CD4-positive, alpha-beta T cell treated with Interleukin-17A for 4 hours (primary cell): ENCODE results near the gene NDUFA7.
"Not testable (repeated sequence)": the region's sequence is repeated elsewhere in the genome, so short reads cannot be mapped to it uniquely, and the experiment has no call there.

Source experiments
- DNase-seq: peaks from one replicate; pipeline ENCODE4 v3.0.0-alpha.2; 2020; ENCODE audit warnings: mixed read lengths

NDUFA7 gene

GRCh38 chr19:8341504-8341903 is 20.3 kb upstream of the NDUFA7 start:
- not testable (repeated sequence) for DNase-seq

DNA sequence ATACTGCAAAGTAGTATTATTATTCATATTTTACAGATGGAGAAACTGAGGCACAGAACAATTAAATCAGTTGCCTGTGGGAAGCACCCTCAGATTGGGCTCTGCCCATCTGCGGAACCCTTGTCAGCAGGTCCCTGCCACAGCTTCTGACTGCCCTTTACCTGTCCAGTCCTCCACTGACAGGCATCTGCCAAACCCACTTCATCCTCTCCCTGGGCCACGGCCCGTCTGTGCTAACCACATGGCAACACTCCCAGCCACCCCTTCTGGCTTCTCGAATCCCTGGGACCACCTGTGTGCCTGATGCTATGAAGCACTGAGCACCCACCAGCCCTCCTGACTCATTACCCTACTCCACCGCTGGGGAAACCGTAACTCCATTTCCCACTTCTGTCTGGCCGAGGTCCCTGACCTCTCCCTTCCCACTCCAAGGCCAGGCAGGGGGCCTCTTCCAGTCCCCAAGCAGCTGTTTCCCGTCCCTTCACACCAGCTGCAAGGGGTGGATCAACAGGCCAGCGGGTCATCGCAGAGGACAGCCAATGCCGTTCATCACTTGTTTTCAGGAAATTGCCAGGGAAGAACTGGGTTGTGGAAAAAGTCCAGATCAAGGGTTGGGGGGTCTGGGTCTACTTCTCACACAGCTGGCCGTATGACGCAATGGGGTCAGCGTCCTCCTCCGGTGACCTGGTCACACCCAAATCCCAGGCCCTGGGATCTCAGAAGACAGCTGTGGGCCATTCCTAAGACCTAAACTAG is 19.3 kb upstream of the NDUFA7 start:
- DNase-seq, result no peak

DNA sequence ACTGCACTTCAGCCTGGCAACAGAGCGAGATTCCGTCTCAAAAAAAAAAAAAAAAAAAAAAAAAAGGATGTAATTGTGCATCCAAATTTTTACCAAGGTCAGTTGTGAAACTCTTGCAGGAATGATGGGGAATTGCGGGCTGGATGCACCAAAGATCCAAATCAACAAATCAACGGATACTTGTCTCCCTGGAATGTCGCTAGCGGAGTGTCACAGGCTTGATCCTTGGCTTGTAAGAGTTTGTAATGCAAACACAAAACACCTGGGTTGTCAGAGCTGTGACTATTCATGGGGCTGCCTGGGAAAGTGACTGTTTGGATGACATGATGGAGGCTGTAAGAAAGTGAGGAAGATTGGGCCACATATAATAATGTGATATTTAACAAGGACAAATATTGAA is 17.7 kb upstream of the NDUFA7 start:
- DNase-seq, result no peak

DNA sequence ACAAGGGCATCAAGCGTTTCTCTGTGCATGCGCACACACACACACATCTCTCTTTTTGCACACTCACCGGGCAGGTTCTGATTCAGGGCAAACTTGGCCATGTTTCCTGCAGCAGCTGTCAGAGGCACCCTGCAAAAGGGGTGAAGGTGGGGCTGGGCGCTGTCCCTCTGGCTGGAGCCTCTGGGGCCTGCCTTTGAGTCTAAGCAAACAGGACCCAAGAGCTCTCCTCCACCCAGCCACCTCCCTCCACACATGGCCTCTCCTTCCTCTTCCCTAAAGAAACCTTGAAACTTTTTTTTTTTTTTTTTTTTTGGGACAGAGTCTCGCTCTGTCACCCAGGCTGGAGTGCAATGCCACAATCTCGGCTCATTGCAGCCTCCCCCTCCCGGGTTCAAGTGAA is 16.6 kb upstream of the NDUFA7 start:
- DNase-seq, result no peak

GRCh38 chr19:8336660-8337059 is 15.5 kb upstream of the NDUFA7 start:
- no peak for DNase-seq

DNA sequence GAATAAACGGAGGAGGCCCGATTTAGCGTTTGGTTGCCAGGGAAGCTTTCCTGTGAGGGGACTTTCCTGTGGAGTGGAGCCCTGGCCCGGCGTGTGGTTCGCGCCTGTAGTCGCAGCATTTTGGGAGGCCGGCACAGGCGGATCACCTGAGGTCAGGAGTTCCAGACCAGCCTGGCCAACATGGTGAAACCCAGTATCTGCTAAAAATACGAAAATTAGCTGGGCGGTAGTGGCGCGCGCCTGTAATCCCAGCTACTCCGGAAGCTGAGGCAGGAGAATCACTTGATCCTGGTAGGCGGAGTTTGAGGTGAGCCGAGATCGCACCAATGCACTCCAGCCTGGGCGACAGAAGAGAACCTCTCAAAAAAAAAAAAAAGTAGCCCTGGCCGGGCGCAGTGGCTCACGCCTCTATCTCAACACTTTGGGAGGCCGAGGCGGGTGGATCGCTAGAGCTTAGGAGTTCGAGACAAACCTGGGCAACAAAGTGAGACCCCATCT is 14.9 kb upstream of the NDUFA7 start:
- DNase-seq, result no peak

GRCh38 chr19:8335343-8336071 is 14.3 kb upstream of the NDUFA7 start:
- DNase-seq, result peak; percentile 27

GRCh38 chr19:8334458-8335342 is 13.5 kb upstream of the NDUFA7 start:
- no peak for DNase-seq

DNA sequence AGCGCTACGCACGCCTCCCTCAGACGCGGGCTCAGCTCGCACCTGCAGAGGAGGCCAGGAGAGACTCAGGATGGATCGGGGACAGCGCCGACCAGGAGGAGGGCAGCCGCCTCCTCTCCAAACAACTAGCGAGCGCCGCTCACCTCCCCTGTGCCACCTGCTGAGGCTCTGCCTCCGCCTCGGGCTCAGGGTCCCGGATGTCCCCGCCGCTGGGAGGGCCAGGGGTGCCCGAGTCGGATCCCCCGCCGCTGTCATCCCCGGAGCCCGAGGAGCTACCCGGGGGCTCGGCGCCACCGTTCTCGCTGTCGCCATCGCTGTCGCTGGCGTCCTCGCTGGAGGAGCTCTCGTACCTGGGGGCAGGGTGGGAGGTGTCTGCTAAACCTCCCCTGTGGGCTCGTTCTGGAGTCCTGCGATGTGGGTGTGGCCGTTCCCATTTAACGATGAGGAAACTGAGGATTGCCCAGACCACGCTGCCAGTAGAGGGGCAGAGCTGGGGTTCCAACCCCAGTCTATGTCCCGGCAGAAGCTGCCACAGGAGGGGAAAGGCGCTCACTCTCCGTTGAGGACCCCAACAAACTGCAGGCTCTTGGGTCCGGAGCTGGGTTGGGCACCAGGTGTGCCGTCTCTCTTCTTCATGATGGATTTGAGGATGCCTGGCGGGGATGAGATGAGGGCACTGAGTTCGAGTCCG is 12.7 kb upstream of the NDUFA7 start:
- DNase-seq, result no peak

DNA sequence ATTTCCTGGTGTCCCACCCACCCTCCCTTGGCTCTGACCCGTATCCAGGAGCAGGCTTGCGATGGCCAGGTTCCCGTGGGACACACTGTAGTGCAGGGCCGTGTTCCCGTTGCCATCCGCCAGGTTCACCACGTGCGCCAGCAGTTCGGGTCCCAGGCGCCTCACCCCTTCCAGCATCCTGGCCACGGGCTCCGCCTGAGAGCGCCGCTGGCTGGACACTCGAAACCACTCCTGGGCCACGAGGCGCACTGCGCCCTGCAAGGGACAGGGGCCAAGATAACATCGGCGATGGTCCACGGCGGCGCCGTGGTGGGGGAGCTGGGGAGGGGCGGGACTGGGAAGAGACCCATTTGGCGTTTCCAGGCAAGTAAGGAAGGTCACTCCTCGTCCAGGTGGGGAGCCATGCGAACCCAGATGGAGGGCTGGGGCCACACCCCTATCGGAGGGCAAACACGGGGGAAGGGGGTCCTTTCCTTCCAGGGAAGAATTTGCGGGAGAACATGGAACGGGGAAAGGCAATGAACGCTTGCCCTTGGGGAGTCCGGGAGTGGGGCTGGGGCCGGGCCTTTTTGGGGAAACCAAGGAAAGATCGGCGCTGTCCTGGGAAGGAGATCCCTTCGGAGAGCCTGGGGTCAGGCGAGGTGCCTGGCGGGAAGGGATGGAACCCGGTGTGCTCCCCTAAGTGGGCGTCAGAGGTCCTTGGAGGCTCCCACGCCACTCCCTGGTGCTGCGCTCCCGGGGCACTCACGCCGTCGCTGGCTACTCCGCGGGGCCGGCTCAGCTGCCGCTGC is 12.0 kb upstream of the NDUFA7 start:
- no peak for DNase-seq

- DNase-seq, result no peak
Measured at GRCh38 chr19:8331263-8331845, 10.2 kb upstream of the NDUFA7 start.

DNA sequence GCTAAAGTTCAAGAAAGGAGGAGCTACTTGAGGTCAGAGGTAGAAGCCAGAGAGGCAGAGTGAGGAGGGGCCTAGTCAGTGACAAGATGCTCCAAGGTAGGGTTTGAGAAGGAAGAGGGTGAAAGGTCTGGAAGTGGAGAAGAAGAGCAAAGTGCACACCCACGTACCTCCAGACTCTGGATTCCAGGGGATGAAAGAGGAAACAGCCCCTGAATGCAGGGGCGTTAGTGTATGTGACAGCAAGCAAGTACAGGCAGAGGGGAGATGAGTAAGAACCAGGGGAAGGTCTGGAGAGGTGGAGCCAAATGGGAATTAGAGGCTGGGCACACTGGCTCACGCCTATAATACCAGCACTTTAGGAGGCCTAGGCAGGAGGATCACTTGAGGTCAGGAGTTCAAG is 8.8 kb upstream of the NDUFA7 start:
- no peak for DNase-seq

- no peak for DNase-seq
Measured at GRCh38 chr19:8325454-8325853, 4.3 kb upstream of the NDUFA7 start.

DNA sequence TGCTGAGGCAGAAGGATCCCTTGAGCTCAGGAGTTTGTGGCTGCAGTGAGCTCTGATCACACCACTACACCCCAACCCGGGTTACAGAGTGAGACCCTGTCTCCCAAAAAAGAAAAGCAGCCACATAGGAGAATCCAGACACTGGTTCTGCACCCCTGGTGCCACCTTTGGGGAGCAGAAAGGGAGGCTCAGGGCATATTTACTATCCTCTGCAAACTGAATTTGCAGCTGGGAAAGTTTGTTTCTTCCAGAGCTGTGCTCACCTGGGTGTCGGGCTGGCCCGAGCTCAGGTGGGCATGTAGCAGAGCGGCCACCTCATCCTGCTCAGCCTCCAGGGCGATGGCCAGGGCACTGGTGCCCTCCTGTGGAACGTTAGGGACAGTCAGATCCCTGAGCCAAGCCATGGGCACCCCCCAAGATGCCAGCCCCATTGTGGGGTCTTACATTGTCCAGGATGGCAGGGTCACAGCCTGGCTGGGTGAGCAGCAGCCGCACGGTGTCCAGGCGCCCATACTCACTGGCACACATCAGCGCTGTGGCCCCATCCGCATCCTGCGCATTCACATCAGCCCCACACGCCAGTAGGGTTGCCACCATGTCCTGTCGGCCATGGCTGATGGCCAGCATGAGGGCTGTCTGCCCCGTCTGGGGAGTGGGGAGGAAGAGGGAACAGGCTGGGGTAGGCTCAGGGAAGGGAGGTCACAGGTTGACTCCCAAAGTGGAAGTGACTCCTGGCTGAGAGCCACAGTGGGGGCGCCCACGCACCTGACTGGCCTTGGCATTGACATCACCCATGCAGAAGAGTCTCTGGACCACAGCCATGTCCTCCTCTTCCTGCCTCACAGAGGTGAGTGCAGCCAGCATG is 3.2 kb upstream of the NDUFA7 start:
- DNase-seq, result no peak

GRCh38 chr19:8323781-8324185 is 2.6 kb upstream of the NDUFA7 start:
- no peak for DNase-seq

DNA sequence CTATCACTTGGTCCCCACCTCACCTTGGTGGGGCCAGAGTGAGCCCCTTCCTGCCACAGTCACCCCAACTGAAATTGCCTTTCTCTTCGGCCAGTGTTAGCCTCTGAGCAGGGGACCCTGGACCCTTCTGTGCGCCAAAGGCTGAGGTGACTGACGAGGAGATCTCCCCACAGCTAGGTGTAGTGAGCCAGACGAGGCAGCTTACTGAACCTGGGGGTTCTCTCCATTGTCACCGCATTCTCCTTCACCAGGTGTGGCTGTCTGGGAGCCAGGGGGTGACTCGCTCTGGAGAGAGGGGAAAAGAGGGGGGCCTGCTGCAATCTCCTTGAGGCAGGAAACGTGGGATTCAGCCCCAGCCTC is 1.4 kb upstream of the NDUFA7 start:
- DNase-seq, result no peak

GRCh38 chr19:8321986-8322637 is 937 bp upstream of the NDUFA7 start:
- no peak for DNase-seq

DNA sequence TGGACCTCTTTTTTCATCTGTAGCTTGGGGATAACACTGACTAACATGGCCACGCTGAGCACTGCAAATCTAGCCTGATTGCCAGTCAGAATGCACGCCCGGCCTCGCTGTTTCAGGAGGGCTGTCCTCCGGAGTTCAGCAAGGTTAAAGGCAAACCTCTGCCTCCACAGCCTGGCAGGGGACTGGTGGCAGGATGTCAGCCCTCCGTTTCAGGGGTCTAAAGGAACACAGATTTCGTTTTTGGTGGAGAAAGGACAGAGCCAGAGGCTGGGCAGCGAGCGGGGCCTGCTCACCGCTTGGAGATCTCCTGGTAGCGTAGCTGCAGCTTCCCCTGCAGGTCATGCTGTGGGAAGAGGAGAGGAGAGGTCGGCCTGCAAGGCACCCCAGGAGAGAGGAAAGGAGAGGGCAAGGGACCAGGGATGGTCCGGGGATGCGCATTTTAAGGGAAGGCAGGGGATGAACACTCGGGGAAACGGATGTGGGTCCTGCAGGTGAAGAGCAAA is 560 bp downstream of the NDUFA7 start:
- DNase-seq, result no peak

- no peak for DNase-seq
Measured at GRCh38 chr19:8319807-8320520, 1.2 kb downstream of the NDUFA7 start.
